HG02763 (cell line): ENCODE measurements around the gene NBAS.
"Not testable (repeated sequence)": the region's sequence is repeated elsewhere in the genome, so short reads cannot be mapped to it uniquely, and the experiment has no call there.

Experiments
- ATAC-seq: cut with Tn5 transposase; IDR thresholded peaks from one replicate; pipeline ENCODE4 v1.9.1; 2021; ENCODE audit warnings: mild to moderate bottlenecking, moderate library complexity; ENCODE audit not compliant: unreplicated experiment

The NBAS gene

GRCh38 chr2:15533860-15534480 is 27.2 kb downstream of the NBAS start:
- no peak for ATAC-seq

GRCh38 chr2:15532996-15533395 is 28.1 kb downstream of the NBAS start:
- ATAC-seq: no peak

- ATAC-seq: no peak
Observed at GRCh38 chr2:15531095-15531854, 29.9 kb downstream of the NBAS start.

GRCh38 chr2:15527074-15527739 is 33.9 kb downstream of the NBAS start:
- ATAC-seq: no peak

GRCh38 chr2:15521641-15522181 is 39.4 kb downstream of the NBAS start:
- ATAC-seq: no peak

GRCh38 chr2:15520346-15520745 is 40.8 kb downstream of the NBAS start:
- ATAC-seq: no peak

GRCh38 chr2:15518759-15519158 is 42.4 kb downstream of the NBAS start:
- not testable (repeated sequence) for ATAC-seq

- ATAC-seq: no peak
Observed at GRCh38 chr2:15517793-15518192, 43.3 kb downstream of the NBAS start.

GRCh38 chr2:15511686-15512085 is 49.4 kb downstream of the NBAS start:
- no peak for ATAC-seq

GRCh38 chr2:15510552-15510951 is 50.6 kb downstream of the NBAS start:
- ATAC-seq: no peak

GRCh38 chr2:15510131-15510530 is 51.0 kb downstream of the NBAS start:
- no peak for ATAC-seq

- ATAC-seq: no peak
Observed at GRCh38 chr2:15507697-15508096, 53.4 kb downstream of the NBAS start.

GRCh38 chr2:15507061-15507460 is 54.1 kb downstream of the NBAS start:
- ATAC-seq: no peak

- no peak for ATAC-seq
Observed at GRCh38 chr2:15506229-15506819, 54.8 kb downstream of the NBAS start.

GRCh38 chr2:15504882-15505663 is 56.1 kb downstream of the NBAS start:
- no peak for ATAC-seq

GRCh38 chr2:15499251-15499650 is 61.9 kb downstream of the NBAS start:
- not testable (repeated sequence) for ATAC-seq

- ATAC-seq: no peak
Observed at GRCh38 chr2:15498554-15498953, 62.6 kb downstream of the NBAS start.

GRCh38 chr2:15494877-15495276 is 66.3 kb downstream of the NBAS start:
- ATAC-seq: no peak

GRCh38 chr2:15492773-15493325 is 68.3 kb downstream of the NBAS start:
- no peak for ATAC-seq

GRCh38 chr2:15486770-15487169 is 74.4 kb downstream of the NBAS start:
- no peak for ATAC-seq
